Pancreas (tissue), 10 donors: ENCODE results near the gene NUP93. TPM values are rescaled to one million over a fixed set of nuclear protein-coding genes. Genes with fewer than 3 reads are reported as not detected.
"Not testable (repeated sequence)": the region's sequence is repeated elsewhere in the genome, so short reads cannot be mapped to it uniquely, and the experiment has no call there.

Source experiments
- ATAC-seq, 4 donors: fragments of 200-7000 bp; cut with Tn5 transposase; one replicate each; pipeline versions ENCODE4 v1.8.0 to v1.9.1; 2020; ENCODE audit warnings: mild to moderate bottlenecking in 4 of 4, moderate library complexity in 4 of 4
- DNase-seq, 6 donors: peaks; one replicate each; pipeline ENCODE4 v3.0.0-alpha.2; 2020
- FAIRE-seq: peaks from 2 replicates; lab custom pipeline; 2012; peaks lifted over from hg19 to GRCh38; lab: Jason Lieb, UNC
- H3K27ac ChIP-seq, 4 donors: fragments of 200-600 bp; sonication (generic); 1 replicate in 3 of 4; 2 replicates in 1 of 4; pipeline versions ENCODE4 v1.5.0 to v1.8.0; 2020
- H3K27me3 ChIP-seq, 4 donors: fragments of 200-600 bp; one replicate each; pipeline ENCODE4 v1.8.0; 2021
- H3K36me3 ChIP-seq, 3 donors: fragments of 200-600 bp; sonication (generic) in 1 of 3; one replicate each; pipeline versions ENCODE4 v1.5.0 to v1.8.0; 2020 to 2021
- H3K4me1 ChIP-seq, 3 donors: fragments of 200-600 bp; one replicate each; pipeline ENCODE4 v1.8.0; 2021
- H3K4me3 ChIP-seq, 4 donors: fragments of 200-600 bp; sonication (generic) in 2 of 4; one replicate each; pipeline versions ENCODE4 v1.5.0 to v1.8.0; 2020 to 2021
- H3K9me3 ChIP-seq, 4 donors: fragments of 200-600 bp; one replicate each; pipeline ENCODE4 v1.8.0; 2021
- CTCF ChIP-seq, 4 donors: fragments of 200-600 bp; sonication (generic) in 3 of 4; IDR thresholded peaks; one replicate each; pipeline versions ENCODE4 v1.5.0 to v1.8.0; 2021; ENCODE audit warnings: antibody characterized with exemption in 4 of 4
- WGBS, 2 donors: extraction: QIAGEN DNeasy Blood & Tissue Kit; methylation state at CpG; one replicate each; pipeline ENCODE4 v1.1.7; 2013; 5-methylcytosine and 5-hydroxymethylcytosine counted together
- intact Hi-C, 3 donors: fragments of 100-400 bp; cut with DNase I; formaldehyde crosslinking; loops; one replicate each; pipeline versions ENCODE4 v1.11.1 to v1.14.2; 2022
- polyA plus RNA-seq, 2 donors: library from polyadenylated mRNA; stranded (reverse); fragments of 200-250 nt; gene quantifications; one replicate each; pipeline ENCODE4 v1.2.3, GENCODE V29; 2013
- total RNA-seq, 6 donors: library from RNA; stranded (reverse); fragmentation: NEBNext Ultra II Directional in 4 of 6; extraction: Animal tissue kit (Norgen Biotek cat#: 25700) in 4 of 6; gene quantifications; one replicate each; pipeline versions ENCODE4 v1.2.1 to v1.2.4, GENCODE V29; 2021 to 2023
- donor health status: healthy with polysubstance abuse.
- donor health status: DM: no; HTN: no; CAD: no; lungs with moderate emphysema.
- donor health status: DM: no; HTN: no; CAD: no.
- donor health status: control.
- donor health status: control.
- donor health status: Bipolar disorder and iron deficiency.
- donor health status: DM: yes; HTN: yes; CAD: no.
- donor health status: DM: no; HTN: no; CAD: no.
- donor health status: DM: no; HTN: no; CAD: no.
- donor health status: DM: yes; HTN: yes; CAD: no.

The NUP93 gene
- total and polyA plus RNA-seq, 8 donors, result 13.1 to 31.4 (median 21.2) TPM

- no peak for TF ChIP-seq CTCF (IDR thresholded peaks at IDR 0.05)
- no peaks in the 10 kb centered on the region for H3K9me3 ChIP-seq
- H3K4me3 ChIP-seq, result no peak overlapping the region
- no peak for ATAC-seq
- FAIRE-seq, result no peak
- no peaks in the 10 kb centered on the region for H3K27me3 ChIP-seq
- no peak overlapping the region for H3K27ac ChIP-seq
- no peaks in the 10 kb centered on the region for H3K36me3 ChIP-seq
- peaks cover 0 to 8% (median 0%) of the 10 kb centered on the region in 3 donors for H3K4me1 ChIP-seq
- no peak for DNase-seq
- intact Hi-C loops, result no loop called here
Observed at GRCh38 chr16:56810954-56811353, 81.0 kb downstream of the NUP93 start.

GRCh38 chr16:56811602-56812001 lies 81.7 kb downstream of the NUP93 start:
- H3K36me3 ChIP-seq, H3K9me3 ChIP-seq, FAIRE-seq, H3K27ac ChIP-seq, H3K4me1 ChIP-seq, H3K27me3 ChIP-seq, DNase-seq, intact Hi-C loops, ATAC-seq, H3K4me3 ChIP-seq: not testable (repeated sequence)
- 93 to 96% methylated on average over 5 of the region's 5 CpGs for WGBS, 2 donors

GRCh38 chr16:56812884-56813283 lies 83.0 kb downstream of the NUP93 start:
- H3K36me3 ChIP-seq, result no peaks in the 10 kb centered on the region
- DNase-seq (no peak), ATAC-seq (no peak), FAIRE-seq (no peak)
- H3K27ac ChIP-seq, result no peak overlapping the region
- intact Hi-C loops, result no loop called here
- TF ChIP-seq CTCF (IDR thresholded peaks at IDR 0.05), result no peak
- H3K27me3 ChIP-seq, result no peaks in the 10 kb centered on the region
- peaks cover 0 to 8% (median 0%) of the 10 kb centered on the region in 3 donors for H3K4me1 ChIP-seq
- H3K4me3 ChIP-seq, result no peak overlapping the region
- H3K9me3 ChIP-seq, result no peaks in the 10 kb centered on the region

GRCh38 chr16:56814537-56815432 lies 84.9 kb downstream of the NUP93 start:
- H3K4me3 ChIP-seq, result no peak overlapping the region
- WGBS, 2 donors, result 72 to 78% methylated on average over 9 of the region's 9 CpGs
- DNase-seq (no peak), ATAC-seq (peak in 3 of 4 donors; percentile 32 to 73 (median 41)), FAIRE-seq (no peak)
- H3K36me3 ChIP-seq, result peaks cover 0 to 3% (median 0%) of the 10 kb centered on the region in 3 donors
- H3K27me3 ChIP-seq, result no peaks in the 10 kb centered on the region
- TF ChIP-seq CTCF (IDR thresholded peaks at IDR 0.05), result no peak
- no peaks in the 10 kb centered on the region for H3K9me3 ChIP-seq
- H3K4me1 ChIP-seq, result peaks cover 0 to 8% (median 0%) of the 10 kb centered on the region in 3 donors
- intact Hi-C loops, result no loop called here
- H3K27ac ChIP-seq, result peak overlapping the region in 2 of 4 donors; percentile 16 to 25

- Histone ChIP-seq H3K27ac (peak overlapping the region in 1 of 4 donors; percentile 24), H3K36me3 (peaks cover 0 to 3% (median 0%) of the 10 kb centered on the region in 3 donors), H3K4me1 (peaks cover 0 to 8% (median 0%) of the 10 kb centered on the region in 3 donors), H3K4me3 (no peak overlapping the region), H3K27me3 (no peaks in the 10 kb centered on the region), H3K9me3 (no peaks in the 10 kb centered on the region)
- TF ChIP-seq CTCF (IDR thresholded peaks at IDR 0.05), result no peak
- intact Hi-C loops, result no loop called here
- DNase-seq (no peak), ATAC-seq (peak in 3 of 4 donors; percentile 27 to 57 (median 44)), FAIRE-seq (no peak)
Observed at GRCh38 chr16:56815721-56816120, 85.8 kb downstream of the NUP93 start.
